Liver (tissue), 9 donors: ENCODE measurements around the gene TCP1. TPM values are rescaled to one million over a fixed set of nuclear protein-coding genes. Genes with fewer than 3 reads are reported as not detected.
A peak's percentile ranks its signal among the peaks of the same experiment; 100 is the strongest.

Experiments
- DNase-seq: peaks from one replicate; pipeline ENCODE4 v3.0.0-alpha.2; 2017; ENCODE audit warnings: low spot score
- H3K27ac ChIP-seq, 2 donors: one replicate each; pipeline ENCODE4 v1.7.0; 2013; ENCODE audit warnings: inconsistent platforms in 2 of 2, low read length in 2 of 2, control low read depth in 1 of 2, low read depth in 1 of 2, mild to moderate bottlenecking in 1 of 2
- H3K27me3 ChIP-seq, 4 donors: one replicate each; pipeline versions ENCODE4 v1.6.1 to v1.7.0; 2013; ENCODE audit warnings: low read length in 3 of 4, inconsistent platforms in 1 of 4, mild to moderate bottlenecking in 1 of 4, moderate library complexity in 1 of 4; ENCODE audit not compliant: control insufficient read depth in 4 of 4, insufficient read depth in 4 of 4
- H3K36me3 ChIP-seq, 4 donors: one replicate each; pipeline versions ENCODE4 v1.6.1 to v1.7.0; 2013; ENCODE audit warnings: low read length in 3 of 4, mild to moderate bottlenecking in 3 of 4, low read depth in 1 of 4, moderate library complexity in 1 of 4; ENCODE audit not compliant: control insufficient read depth in 4 of 4, insufficient read depth in 3 of 4
- H3K4me1 ChIP-seq, 4 donors: one replicate each; pipeline versions ENCODE4 v1.6.1 to v1.7.0; 2013; ENCODE audit warnings: low read length in 3 of 4, mild to moderate bottlenecking in 3 of 4, moderate library complexity in 1 of 4; ENCODE audit not compliant: control insufficient read depth in 4 of 4, insufficient read depth in 4 of 4
- H3K4me3 ChIP-seq, 3 donors: one replicate each; pipeline versions ENCODE4 v1.6.1 to v1.7.0; 2013; ENCODE audit warnings: low read length in 3 of 3, control low read depth in 1 of 3, low read depth in 1 of 3, mild to moderate bottlenecking in 1 of 3
- H3K9ac ChIP-seq, 2 donors: one replicate each; pipeline ENCODE4 v1.7.0; 2013; ENCODE audit warnings: low read length in 2 of 2, mild to moderate bottlenecking in 2 of 2, moderate library complexity in 2 of 2, control low read depth in 1 of 2, low read depth in 1 of 2
- H3K9me3 ChIP-seq, 4 donors: one replicate each; pipeline versions ENCODE4 v1.6.1 to v1.7.0; 2013; ENCODE audit warnings: low read length in 3 of 4; ENCODE audit not compliant: control insufficient read depth in 4 of 4
- CTCF ChIP-seq: fragments of 150-350 bp; IDR thresholded peaks from 2 replicates; pipeline ENCODE4 v1.5.1; 2017; ENCODE audit warnings: improper control_type of control experiment, low read depth, low read length; ENCODE audit not compliant: missing input control
- EGR1 ChIP-seq, 2 donors: IDR thresholded peaks; 2 replicates each; pipeline ENCODE4 v1.6.1; 2016 to 2018; ENCODE audit warnings: antibody characterized with exemption in 2 of 2, low read depth in 2 of 2
- FOXA1 ChIP-seq: IDR thresholded peaks from 2 replicates; pipeline ENCODE4 v1.6.1; 2016; ENCODE audit warnings: antibody characterized with exemption
- FOXA2 ChIP-seq: IDR thresholded peaks from 2 replicates; pipeline ENCODE4 v1.6.1; 2016; ENCODE audit warnings: antibody characterized with exemption
- GABPA ChIP-seq, 2 donors: IDR thresholded peaks in 1 of 2; conservative IDR thresholded peaks in 1 of 2; 2 replicates each; pipeline ENCODE4 v1.6.1; 2016; ENCODE audit warnings: antibody characterized with exemption in 2 of 2, mild to moderate bottlenecking in 1 of 2, moderate library complexity in 1 of 2
- HNF4A ChIP-seq, 2 donors: conservative IDR thresholded peaks; 2 replicates each; pipeline ENCODE4 v1.6.1; 2016; ENCODE audit warnings: antibody characterized with exemption in 2 of 2, mild to moderate bottlenecking in 2 of 2
- HNF4G ChIP-seq: IDR thresholded peaks from 2 replicates; pipeline ENCODE4 v1.6.1; 2016; ENCODE audit warnings: antibody characterized with exemption
- JUND ChIP-seq, 2 donors: IDR thresholded peaks; 2 replicates each; pipeline ENCODE4 v1.6.1; 2016; ENCODE audit warnings: antibody characterized with exemption in 2 of 2
- MAX ChIP-seq: IDR thresholded peaks from 2 replicates; pipeline ENCODE4 v1.6.1; 2016; ENCODE audit warnings: antibody characterized with exemption
- RAD21 ChIP-seq, 2 donors: IDR thresholded peaks; 2 replicates each; pipeline ENCODE4 v1.6.1; 2016; ENCODE audit warnings: antibody characterized with exemption in 2 of 2, mild to moderate bottlenecking in 2 of 2
- REST ChIP-seq: IDR thresholded peaks from 2 replicates; pipeline ENCODE4 v1.6.1; 2016; ENCODE audit warnings: antibody characterized with exemption, mild to moderate bottlenecking
- RXRA ChIP-seq, 2 donors: IDR thresholded peaks; 2 replicates each; pipeline ENCODE4 v1.6.1; 2017 to 2018; ENCODE audit warnings: antibody characterized with exemption in 2 of 2, mild to moderate bottlenecking in 1 of 2
- SP1 ChIP-seq: IDR thresholded peaks from 2 replicates; pipeline ENCODE4 v1.6.1; 2018; ENCODE audit warnings: antibody characterized with exemption, mild to moderate bottlenecking
- TAF1 ChIP-seq: conservative IDR thresholded peaks from 2 replicates; pipeline ENCODE4 v1.6.1; 2016; ENCODE audit warnings: antibody characterized with exemption, mild to moderate bottlenecking
- YY1 ChIP-seq: IDR thresholded peaks from 2 replicates; pipeline ENCODE4 v1.6.1; 2016; ENCODE audit warnings: antibody characterized with exemption, mild to moderate bottlenecking
- WGBS: extraction: QIAGEN DNeasy Blood & Tissue Kit; methylation state at CpG from one replicate; pipeline ENCODE4 v1.1.7; 2013; 5-methylcytosine and 5-hydroxymethylcytosine counted together
- polyA plus RNA-seq, 2 donors: library from polyadenylated mRNA; stranded (reverse) in 1 of 2; unstranded in 1 of 2; fragments of 200-250 nt in 1 of 2; fragments of >200 nt in 1 of 2; fragmentation: Nextera tagmentation in 1 of 2; extraction: Ambion mirVana in 1 of 2; gene quantifications; one replicate each; pipeline versions ENCODE4 v1.2.1 to v1.2.3, GENCODE V29; 2013 to 2015
- total RNA-seq, 2 donors: library from RNA; depleted of rRNA; stranded (reverse); fragments of >200 nt; gene quantifications; one replicate each; pipeline ENCODE4 v1.2.3, GENCODE V29; 2014
- donor health status: healthy.
- donor health status: healthy.
- donor health status: healthy.
- donor health status: healthy.
- donor health status: healthy.

The TCP1 gene
- total and polyA plus RNA-seq, 4 donors: 59.5 to 155 (median 94.3) TPM

GRCh38 chr6:159730332-159730676, 59.1 kb downstream of the TCP1 start:
- H3K4me3 ChIP-seq: no peak overlapping the region
- 85% methylated on average over 6 of the region's 6 CpGs for WGBS
- peaks cover 5 to 26% (median 17%) of the 10 kb centered on the region in 4 donors for H3K4me1 ChIP-seq
- H3K36me3 ChIP-seq: peaks cover 0 to 2% (median 0%) of the 10 kb centered on the region in 4 donors
- no peak for DNase-seq
- H3K9me3 ChIP-seq: no peaks in the 10 kb centered on the region
- no peaks in the 10 kb centered on the region for H3K27me3 ChIP-seq
- H3K27ac ChIP-seq: no peak overlapping the region
- no peak overlapping the region for H3K9ac ChIP-seq
- TF ChIP-seq HNF4A (conservative IDR thresholded peaks at IDR 0.05): no peak

- WGBS: 28% methylated on average over 4 of the region's 4 CpGs
- H3K9ac ChIP-seq: peak overlapping the region in 1 of 2 donors; percentile 30
- H3K9me3 ChIP-seq: no peaks in the 10 kb centered on the region
- no peak for DNase-seq
- H3K36me3 ChIP-seq: peaks cover 0 to 2% (median 0%) of the 10 kb centered on the region in 4 donors
- H3K27ac ChIP-seq: no peak overlapping the region
- H3K4me1 ChIP-seq: peaks cover 2 to 30% (median 19%) of the 10 kb centered on the region in 4 donors
- TF ChIP-seq RXRA (IDR thresholded peaks at IDR 0.05) (no peak), YY1 (peak; percentile 17)
- no peaks in the 10 kb centered on the region for H3K27me3 ChIP-seq
- H3K4me3 ChIP-seq: peak overlapping the region in 1 of 3 donors; percentile 7
Observed at GRCh38 chr6:159729598-159730331, 59.6 kb downstream of the TCP1 start.

GRCh38 chr6:159728531-159728964, 60.9 kb downstream of the TCP1 start:
- peak overlapping the region; percentile 77 to 97 (median 86) for H3K4me3 ChIP-seq
- TF ChIP-seq JUND (IDR thresholded peaks at IDR 0.05): no peak
- TF ChIP-seq REST: no peak
- TF ChIP-seq SP1: no peak
- TF ChIP-seq TAF1: no peak
- TF ChIP-seq HNF4G: no peak
- TF ChIP-seq GABPA (IDR thresholded peaks at IDR 0.05 in 1 of 2, conservative IDR thresholded peaks at IDR 0.05 in 1 of 2): no peak
- TF ChIP-seq RAD21 (IDR thresholded peaks at IDR 0.05): no peak
- no peak for TF ChIP-seq RXRA (IDR thresholded peaks at IDR 0.05)
- TF ChIP-seq FOXA2: no peak
- no peak for TF ChIP-seq FOXA1
- no peak for TF ChIP-seq YY1
- TF ChIP-seq MAX: no peak
- no peak for TF ChIP-seq CTCF
- no peak for TF ChIP-seq EGR1 (IDR thresholded peaks at IDR 0.05; ENCODE audit: low read depth in 2 of 2)
- H3K27ac ChIP-seq: peak overlapping the region; percentile 86 to 99
- peaks cover 2 to 30% (median 18%) of the 10 kb centered on the region in 4 donors for H3K4me1 ChIP-seq
- no peak for DNase-seq
- H3K9me3 ChIP-seq: no peaks in the 10 kb centered on the region
- H3K9ac ChIP-seq: peak overlapping the region; percentile 96 to 98
- whole genome bisulfite sequencing: 2% methylated on average over 9 of the region's 9 CpGs
- no peaks in the 10 kb centered on the region for H3K27me3 ChIP-seq
- H3K36me3 ChIP-seq: peaks cover 0 to 2% (median 0%) of the 10 kb centered on the region in 4 donors
